ENCODE measurements around the gene TIMP2.

DNA sequence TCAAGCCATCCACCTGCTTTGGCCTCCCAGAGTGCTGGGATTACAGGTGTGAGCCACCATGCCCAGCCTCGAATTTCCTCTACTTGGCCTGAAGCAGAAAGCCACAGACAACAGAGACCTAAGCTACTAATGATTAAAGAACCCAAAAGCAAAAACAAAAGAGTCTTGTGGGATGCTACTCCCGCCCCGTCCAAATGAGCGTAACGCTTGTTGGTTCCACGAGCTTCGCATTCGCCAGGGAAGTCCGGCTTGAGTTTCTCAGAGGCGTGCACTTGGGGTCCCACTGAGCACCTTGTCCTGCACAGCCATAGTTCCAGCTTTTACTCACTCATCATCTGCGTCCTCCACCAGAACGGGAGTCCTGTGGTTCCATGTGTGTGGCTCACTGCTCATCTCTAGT lies 38.2 kb downstream of the TIMP2 start:
- TF ChIP-seq CTCF (IDR thresholded peaks at IDR 0.05) (no peak), CHD4 (IDR thresholded peaks at IDR 0.05; ENCODE audit: borderline replicate concordance) (no peak), E2F6 (IDR thresholded peaks at IDR 0.05; ENCODE audit: borderline replicate concordance, low read depth) (no peak), POLR2A (IDR thresholded peaks at IDR 0.05; ENCODE audit: low read length) (no peak), CBX2 (IDR thresholded peaks at IDR 0.05; ENCODE audit: borderline replicate concordance, low read depth) (no peak)
